ENCODE data around the gene COL8A2.

GRCh38 chr1:36156329-36157114 lies 31.5 kb upstream of the COL8A2 start:
- TF ChIP-seq CTCF (IDR thresholded peaks at IDR 0.05 in 4 of 5, conservative IDR thresholded peaks at IDR 0.05 in 1 of 5) (peak in 1 of 5 experiments; percentile 13), POLR2A (IDR thresholded peaks at IDR 0.05) (no peak)
